Neural cell (in vitro differentiated cells): ENCODE results near the gene ZC2HC1B.

ENCODE experiments used
- CTCF ChIP-seq: fragments of 450-650 bp; IDR thresholded peaks from 2 replicates; pipeline ENCODE4 v1.5.1; 2014; ENCODE audit warnings: antibody characterized with exemption, mild to moderate bottlenecking, moderate library complexity; ENCODE audit not compliant: poor library complexity, severe bottlenecking
- EP300 ChIP-seq: fragments of 450-650 bp; conservative IDR thresholded peaks from 2 replicates; pipeline ENCODE4 v1.6.1; 2014; ENCODE audit warnings: antibody characterized with exemption, mild to moderate bottlenecking, moderate library complexity; ENCODE audit not compliant: poor library complexity, severe bottlenecking
- EZH2 ChIP-seq: fragments of 200-600, 300-800 bp; shearing (Covaris generic), sonication (generic); IDR thresholded peaks from 2 replicates; pipeline ENCODE4 v1.6.1; 2014; ENCODE audit warnings: antibody characterized with exemption, low read length, borderline replicate concordance, mild to moderate bottlenecking; ENCODE audit not compliant: insufficient read depth, poor library complexity, severe bottlenecking
- MXI1 ChIP-seq: fragments of 450-650 bp; conservative IDR thresholded peaks from 2 replicates; pipeline ENCODE4 v1.6.1; 2014; ENCODE audit warnings: antibody characterized with exemption, mild to moderate bottlenecking; ENCODE audit not compliant: poor library complexity, severe bottlenecking
- POLR2AphosphoS5 ChIP-seq: IDR thresholded peaks from 2 replicates; pipeline ENCODE4 v1.6.1; 2012
- RAD21 ChIP-seq: fragments of 450-650 bp; conservative IDR thresholded peaks from 2 replicates; pipeline ENCODE4 v1.6.1; 2014; ENCODE audit warnings: antibody characterized with exemption, mild to moderate bottlenecking, moderate library complexity
- REST ChIP-seq: IDR thresholded peaks from 2 replicates; pipeline ENCODE4 v1.6.1; 2012; ENCODE audit warnings: borderline replicate concordance
- SMC3 ChIP-seq: fragments of 450-650 bp; conservative IDR thresholded peaks from 2 replicates; pipeline ENCODE4 v1.6.1; 2014; ENCODE audit warnings: antibody characterized with exemption, mild to moderate bottlenecking, moderate library complexity; ENCODE audit not compliant: poor library complexity
- TAF1 ChIP-seq: IDR thresholded peaks from 2 replicates; pipeline ENCODE4 v1.6.1; 2012; ENCODE audit warnings: low read depth

GRCh38 chr6:143843677-143843999 is 20.6 kb upstream of the ZC2HC1B start:
- TF ChIP-seq CTCF (no peak), EZH2 (no peak), RAD21 (no peak), EP300 (no peak), POLR2AphosphoS5 (no peak), TAF1 (no peak), MXI1 (no peak), REST (no peak), SMC3 (no peak)
